ENCODE results near the gene ATXN7. TPM values are rescaled to one million over a fixed set of nuclear protein-coding genes. Genes with fewer than 3 reads are reported as not detected.
A peak's percentile ranks its signal among the peaks of the same experiment; 100 is the strongest.

Gene ATXN7
- total and polyA plus RNA-seq, 5 donors from 2014 or later = 20.0 to 249 (median 25.3) TPM

- peaks cover 72% of the 10 kb centered on the region for H3K36me3 Mint-ChIP-seq
- H3K4me3 Mint-ChIP-seq = no peak overlapping the region
- no peaks in the 10 kb centered on the region for H3K27me3 Mint-ChIP-seq
- no peaks in the 10 kb centered on the region for H3K9me3 Mint-ChIP-seq
- Histone ChIP-seq H3K36me3 (ENCODE audit: control insufficient read depth, insufficient read depth, low read length) (peaks cover 98% of the 10 kb centered on the region), H3K27ac (ENCODE audit: insufficient read depth, low read length, poor library complexity, severe bottlenecking) (no peak overlapping the region), H3K9me3 (ENCODE audit: control insufficient read depth in 2 of 2, low read length in 2 of 2) (no peaks in the 10 kb centered on the region), H3K4me3 (ENCODE audit: low read depth, low read length) (no peak overlapping the region), H3K4me1 (ENCODE audit: control insufficient read depth, insufficient read depth, low read length, poor library complexity, severe bottlenecking) (no peaks in the 10 kb centered on the region), H3K27me3 (ENCODE audit: control insufficient read depth, insufficient read depth, low read length) (no peaks in the 10 kb centered on the region)
- DNase-seq (no peak), ATAC-seq (ENCODE audit: low read depth in 2 of 2) (no peak)
- peaks cover 26 to 61% (median 34%) of the 10 kb centered on the region in 4 donors for H3K4me1 Mint-ChIP-seq
- peak overlapping the region in 2 of 3 donors; percentile 84 to 88 for H3K27ac Mint-ChIP-seq
These were observed 131.4 kb downstream of the ATXN7 start for GRCh38 chr3:63995086-63995485.

- no peak overlapping the region for H3K4me3 Mint-ChIP-seq
- no peaks in the 10 kb centered on the region for H3K9me3 ChIP-seq (ENCODE audit: control insufficient read depth in 2 of 2, low read length in 2 of 2)
- H3K27me3 Mint-ChIP-seq = no peaks in the 10 kb centered on the region
- H3K4me1 ChIP-seq (ENCODE audit: control insufficient read depth, insufficient read depth, low read length, poor library complexity, severe bottlenecking) = no peaks in the 10 kb centered on the region
- peak overlapping the region in 2 of 3 donors; percentile 60 to 77 for H3K27ac Mint-ChIP-seq
- no peaks in the 10 kb centered on the region for H3K27me3 ChIP-seq (ENCODE audit: control insufficient read depth, insufficient read depth, low read length)
- peaks cover 89% of the 10 kb centered on the region for H3K36me3 ChIP-seq (ENCODE audit: control insufficient read depth, insufficient read depth, low read length)
- H3K36me3 Mint-ChIP-seq = peaks cover 62% of the 10 kb centered on the region
- H3K27ac ChIP-seq (ENCODE audit: insufficient read depth, low read length, poor library complexity, severe bottlenecking) = no peak overlapping the region
- H3K4me3 ChIP-seq (ENCODE audit: low read depth, low read length) = no peak overlapping the region
- no peak for ATAC-seq (ENCODE audit: low read depth in 2 of 2)
- no peaks in the 10 kb centered on the region for H3K9me3 Mint-ChIP-seq
- DNase-seq = no peak
- peaks cover 22 to 56% (median 35%) of the 10 kb centered on the region in 4 donors for H3K4me1 Mint-ChIP-seq
These were observed 135.4 kb downstream of the ATXN7 start for GRCh38 chr3:63998852-63999754.

- no peak overlapping the region for H3K4me3 Mint-ChIP-seq
- no peak overlapping the region for H3K4me3 ChIP-seq (ENCODE audit: low read depth, low read length)
- ATAC-seq (ENCODE audit: low read depth in 2 of 2) (no peak), DNase-seq (no peak)
- H3K36me3 ChIP-seq (ENCODE audit: control insufficient read depth, insufficient read depth, low read length) = peaks cover 88% of the 10 kb centered on the region
- peaks cover 51% of the 10 kb centered on the region for H3K36me3 Mint-ChIP-seq
- H3K4me1 Mint-ChIP-seq = peaks cover 22 to 47% (median 35%) of the 10 kb centered on the region in 4 donors
- no peaks in the 10 kb centered on the region for H3K27me3 ChIP-seq (ENCODE audit: control insufficient read depth, insufficient read depth, low read length)
- H3K27ac ChIP-seq (ENCODE audit: insufficient read depth, low read length, poor library complexity, severe bottlenecking) = no peak overlapping the region
- no peaks in the 10 kb centered on the region for H3K27me3 Mint-ChIP-seq
- no peaks in the 10 kb centered on the region for H3K4me1 ChIP-seq (ENCODE audit: control insufficient read depth, insufficient read depth, low read length, poor library complexity, severe bottlenecking)
- H3K9me3 Mint-ChIP-seq = no peaks in the 10 kb centered on the region
- no peaks in the 10 kb centered on the region for H3K9me3 ChIP-seq (ENCODE audit: control insufficient read depth in 2 of 2, low read length in 2 of 2)
- peak overlapping the region in 2 of 3 donors; percentile 26 to 60 for H3K27ac Mint-ChIP-seq
These were observed 136.9 kb downstream of the ATXN7 start for GRCh38 chr3:64000453-64001055.

GRCh38 chr3:64002233-64002632 lies 138.6 kb downstream of the ATXN7 start:
- Mint-ChIP-seq H3K36me3 (peaks cover 36% of the 10 kb centered on the region), H3K27me3 (no peaks in the 10 kb centered on the region), H3K9me3 (no peaks in the 10 kb centered on the region), H3K27ac (peak overlapping the region in 2 of 3 donors; percentile 22 to 55), H3K4me3 (no peak overlapping the region), H3K4me1 (peaks cover 21 to 39% (median 26%) of the 10 kb centered on the region in 4 donors)
- ATAC-seq (ENCODE audit: low read depth in 2 of 2) = no peak
- Histone ChIP-seq H3K27me3 (ENCODE audit: control insufficient read depth, insufficient read depth, low read length) (no peaks in the 10 kb centered on the region), H3K9me3 (ENCODE audit: control insufficient read depth in 2 of 2, low read length in 2 of 2) (no peaks in the 10 kb centered on the region), H3K27ac (ENCODE audit: insufficient read depth, low read length, poor library complexity, severe bottlenecking) (no peak overlapping the region), H3K4me1 (ENCODE audit: control insufficient read depth, insufficient read depth, low read length, poor library complexity, severe bottlenecking) (no peaks in the 10 kb centered on the region), H3K36me3 (ENCODE audit: control insufficient read depth, insufficient read depth, low read length) (peaks cover 88% of the 10 kb centered on the region), H3K4me3 (ENCODE audit: low read depth, low read length) (no peak overlapping the region)
- no peak for DNase-seq

GRCh38 chr3:64003589-64003988 lies 139.9 kb downstream of the ATXN7 start:
- peak overlapping the region in 1 of 3 donors; percentile 31 for H3K27ac Mint-ChIP-seq
- H3K27me3 ChIP-seq (ENCODE audit: control insufficient read depth, insufficient read depth, low read length) = no peaks in the 10 kb centered on the region
- H3K27ac ChIP-seq (ENCODE audit: insufficient read depth, low read length, poor library complexity, severe bottlenecking) = no peak overlapping the region
- H3K36me3 Mint-ChIP-seq = peaks cover 28% of the 10 kb centered on the region
- DNase-seq (no peak), ATAC-seq (ENCODE audit: low read depth in 2 of 2) (no peak)
- no peaks in the 10 kb centered on the region for H3K9me3 ChIP-seq (ENCODE audit: control insufficient read depth in 2 of 2, low read length in 2 of 2)
- H3K4me3 ChIP-seq (ENCODE audit: low read depth, low read length) = no peak overlapping the region
- no peak overlapping the region for H3K4me3 Mint-ChIP-seq
- no peaks in the 10 kb centered on the region for H3K4me1 ChIP-seq (ENCODE audit: control insufficient read depth, insufficient read depth, low read length, poor library complexity, severe bottlenecking)
- peaks cover 88% of the 10 kb centered on the region for H3K36me3 ChIP-seq (ENCODE audit: control insufficient read depth, insufficient read depth, low read length)
- peaks cover 9 to 41% (median 20%) of the 10 kb centered on the region in 4 donors for H3K4me1 Mint-ChIP-seq
- H3K27me3 Mint-ChIP-seq = no peaks in the 10 kb centered on the region
- H3K9me3 Mint-ChIP-seq = no peaks in the 10 kb centered on the region

- Mint-ChIP-seq H3K27me3 (no peaks in the 10 kb centered on the region), H3K9me3 (no peaks in the 10 kb centered on the region), H3K4me1 (peaks cover 10 to 24% (median 18%) of the 10 kb centered on the region in 4 donors), H3K4me3 (no peak overlapping the region), H3K27ac (peak overlapping the region in 1 of 3 donors; percentile 15), H3K36me3 (peaks cover 32% of the 10 kb centered on the region)
- ATAC-seq (ENCODE audit: low read depth in 2 of 2) (no peak), DNase-seq (no peak)
- Histone ChIP-seq H3K36me3 (ENCODE audit: control insufficient read depth, insufficient read depth, low read length) (peaks cover 94% of the 10 kb centered on the region), H3K27me3 (ENCODE audit: control insufficient read depth, insufficient read depth, low read length) (no peaks in the 10 kb centered on the region), H3K27ac (ENCODE audit: insufficient read depth, low read length, poor library complexity, severe bottlenecking) (peak overlapping the region; percentile 2), H3K4me1 (ENCODE audit: control insufficient read depth, insufficient read depth, low read length, poor library complexity, severe bottlenecking) (no peaks in the 10 kb centered on the region), H3K4me3 (ENCODE audit: low read depth, low read length) (no peak overlapping the region), H3K9me3 (ENCODE audit: control insufficient read depth in 2 of 2, low read length in 2 of 2) (no peaks in the 10 kb centered on the region)
These were observed 144.3 kb downstream of the ATXN7 start for GRCh38 chr3:64008017-64008416.

GRCh38 chr3:64008487-64009351 lies 145.1 kb downstream of the ATXN7 start:
- H3K4me3 Mint-ChIP-seq = no peak overlapping the region
- no peaks in the 10 kb centered on the region for H3K9me3 Mint-ChIP-seq
- ATAC-seq (ENCODE audit: low read depth in 2 of 2) (no peak), DNase-seq (no peak)
- H3K4me1 ChIP-seq (ENCODE audit: control insufficient read depth, insufficient read depth, low read length, poor library complexity, severe bottlenecking) = no peaks in the 10 kb centered on the region
- H3K27me3 ChIP-seq (ENCODE audit: control insufficient read depth, insufficient read depth, low read length) = no peaks in the 10 kb centered on the region
- H3K27ac Mint-ChIP-seq = peak overlapping the region in 1 of 3 donors; percentile 55
- H3K36me3 ChIP-seq (ENCODE audit: control insufficient read depth, insufficient read depth, low read length) = peaks cover 96% of the 10 kb centered on the region
- peaks cover 10 to 31% (median 18%) of the 10 kb centered on the region in 4 donors for H3K4me1 Mint-ChIP-seq
- H3K27me3 Mint-ChIP-seq = no peaks in the 10 kb centered on the region
- no peaks in the 10 kb centered on the region for H3K9me3 ChIP-seq (ENCODE audit: control insufficient read depth in 2 of 2, low read length in 2 of 2)
- H3K27ac ChIP-seq (ENCODE audit: insufficient read depth, low read length, poor library complexity, severe bottlenecking) = no peak overlapping the region
- H3K4me3 ChIP-seq (ENCODE audit: low read depth, low read length) = no peak overlapping the region
- peaks cover 39% of the 10 kb centered on the region for H3K36me3 Mint-ChIP-seq
